BLaER1 treated with 17β-estradiol and CSF1 and Interleukin-3, amounts not matched to agents 10 nM and 100 nM (cell line): ENCODE measurements around the gene SLC6A18.
"Not testable (repeated sequence)": the region's sequence is repeated elsewhere in the genome, so short reads cannot be mapped to it uniquely, and the experiment has no call there.

Experiments
- H3K27ac ChIP-seq, 11 experiments: shearing (Covaris generic); formaldehyde crosslinking; 2 replicates each; pipeline ENCODE4 v1.8.1; 2022
- H3K27me3 ChIP-seq, 11 experiments: shearing (Covaris generic); formaldehyde crosslinking; 2 replicates each; pipeline ENCODE4 v1.8.1; 2022
- H3K36me3 ChIP-seq, 11 experiments: shearing (Covaris generic); formaldehyde crosslinking; 2 replicates each; pipeline ENCODE4 v1.8.1; 2022
- H3K4me1 ChIP-seq, 10 experiments: shearing (Covaris generic); formaldehyde crosslinking; 2 replicates each; pipeline ENCODE4 v1.8.1; 2022
- H3K4me2 ChIP-seq, 11 experiments: shearing (Covaris generic); formaldehyde crosslinking; 2 replicates each; pipeline ENCODE4 v1.8.1; 2022
- H3K4me3 ChIP-seq, 10 experiments: shearing (Covaris generic); formaldehyde crosslinking; 2 replicates each; pipeline ENCODE4 v1.8.1; 2022
- H3K9ac ChIP-seq, 11 experiments: shearing (Covaris generic); formaldehyde crosslinking; 2 replicates each; pipeline ENCODE4 v1.8.1; 2022
- H3K9me3 ChIP-seq, 11 experiments: shearing (Covaris generic); formaldehyde crosslinking; replicated peaks in 1 of 11; 2 replicates each; pipeline ENCODE4 v1.8.1; 2022
- H4K20me1 ChIP-seq, 11 experiments: shearing (Covaris generic); formaldehyde crosslinking; 2 replicates each; pipeline ENCODE4 v1.8.1; 2022
- Cebpa-rat ChIP-seq, 11 experiments: shearing (Covaris generic); IDR thresholded peaks; 2 replicates each; pipeline ENCODE4 v1.8.1; 2022

The SLC6A18 gene

GRCh38 chr5:1285141-1285540 is 60.0 kb downstream of the SLC6A18 start:
- Histone ChIP-seq H3K36me3 (peaks cover 0 to 92% (median 71%) of the 10 kb centered on the region in 11 experiments; a peak in 16 of 22 replicates), H3K4me2 (no peak overlapping the region), H3K27me3 (no peaks in the 10 kb centered on the region), H3K9ac (no peak overlapping the region), H3K27ac (no peak overlapping the region), H3K4me1 (no peaks in the 10 kb centered on the region), H3K9me3 (peaks cover 8 to 17% (median 11%) of the 10 kb centered on the region in 11 experiments; a peak in 19 of 22 replicates), H3K4me3 (no peak overlapping the region), H4K20me1 (peaks cover 0 to 92% (median 37%) of the 10 kb centered on the region in 11 experiments; a peak in 12 of 22 replicates)
- TF ChIP-seq Cebpa-rat (IDR thresholded peaks at IDR 0.05): no peak

- H3K4me1 ChIP-seq: no peaks in the 10 kb centered on the region; a peak in 1 of 20 replicates
- H3K27me3 ChIP-seq: no peaks in the 10 kb centered on the region
- H3K4me2 ChIP-seq: no peak overlapping the region
- peaks cover 0 to 87% (median 64%) of the 10 kb centered on the region in 11 experiments; a peak in 16 of 22 replicates for H3K36me3 ChIP-seq
- H4K20me1 ChIP-seq: peaks cover 0 to 90% (median 36%) of the 10 kb centered on the region in 11 experiments; a peak in 12 of 22 replicates
- H3K9me3 ChIP-seq: peaks cover 8 to 14% (median 11%) of the 10 kb centered on the region in 11 experiments; a peak in 19 of 22 replicates
- no peak overlapping the region for H3K4me3 ChIP-seq
- H3K9ac ChIP-seq: no peak overlapping the region
- TF ChIP-seq Cebpa-rat (IDR thresholded peaks at IDR 0.05): no peak
- H3K27ac ChIP-seq: no peak overlapping the region
These were observed 60.7 kb downstream of the SLC6A18 start for GRCh38 chr5:1285883-1286291.

GRCh38 chr5:1288439-1289335 is 63.5 kb downstream of the SLC6A18 start:
- Histone ChIP-seq H3K9ac (no peak overlapping the region), H3K36me3 (peaks cover 0 to 81% (median 38%) of the 10 kb centered on the region in 11 experiments; a peak in 16 of 22 replicates), H3K27ac (no peak overlapping the region), H4K20me1 (peaks cover 0 to 90% (median 33%) of the 10 kb centered on the region in 11 experiments; a peak in 16 of 22 replicates), H3K27me3 (peaks cover 0 to 22% (median 0%) of the 10 kb centered on the region in 11 experiments; a peak in 8 of 22 replicates), H3K4me1 (peaks cover 10 to 24% (median 22%) of the 10 kb centered on the region in 10 experiments), H3K4me3 (no peak overlapping the region), H3K4me2 (no peak overlapping the region), H3K9me3 (peaks cover 8 to 14% (median 11%) of the 10 kb centered on the region in 11 experiments; a peak in 19 of 22 replicates)
- TF ChIP-seq Cebpa-rat (IDR thresholded peaks at IDR 0.05): no peak

GRCh38 chr5:1289559-1289958 is 64.4 kb downstream of the SLC6A18 start:
- not testable (repeated sequence) for H3K9ac ChIP-seq, H3K4me2 ChIP-seq, H3K4me3 ChIP-seq, H3K27ac ChIP-seq
- peaks cover 8 to 14% (median 11%) of the 10 kb centered on the region in 11 experiments; a peak in 19 of 22 replicates for H3K9me3 ChIP-seq
- H4K20me1 ChIP-seq: peaks cover 0 to 90% (median 33%) of the 10 kb centered on the region in 11 experiments; a peak in 17 of 22 replicates
- peaks cover 0 to 31% (median 0%) of the 10 kb centered on the region in 11 experiments; a peak in 8 of 22 replicates for H3K27me3 ChIP-seq
- peaks cover 18 to 33% (median 30%) of the 10 kb centered on the region in 10 experiments for H3K4me1 ChIP-seq
- H3K36me3 ChIP-seq: peaks cover 0 to 77% (median 35%) of the 10 kb centered on the region in 11 experiments; a peak in 16 of 22 replicates

- peaks cover 0 to 45% (median 0%) of the 10 kb centered on the region in 11 experiments; a peak in 10 of 22 replicates for H3K27me3 ChIP-seq
- H4K20me1 ChIP-seq: peaks cover 0 to 76% (median 33%) of the 10 kb centered on the region in 11 experiments; a peak in 17 of 22 replicates
- peaks cover 30 to 43% (median 40%) of the 10 kb centered on the region in 10 experiments for H3K4me1 ChIP-seq
- H3K36me3 ChIP-seq: peaks cover 0 to 65% (median 29%) of the 10 kb centered on the region in 11 experiments; a peak in 16 of 22 replicates
- H3K4me3 ChIP-seq, H3K9ac ChIP-seq, H3K27ac ChIP-seq, H3K4me2 ChIP-seq: not testable (repeated sequence)
- peaks cover 8 to 14% (median 11%) of the 10 kb centered on the region in 11 experiments; a peak in 19 of 22 replicates for H3K9me3 ChIP-seq
These were observed 65.8 kb downstream of the SLC6A18 start for GRCh38 chr5:1290956-1291355.

- peaks cover 8 to 14% (median 11%) of the 10 kb centered on the region in 11 experiments; a peak in 19 of 22 replicates for H3K9me3 ChIP-seq
- H4K20me1 ChIP-seq: peaks cover 0 to 69% (median 38%) of the 10 kb centered on the region in 11 experiments; a peak in 17 of 22 replicates
- peaks cover 0 to 58% (median 24%) of the 10 kb centered on the region in 11 experiments; a peak in 16 of 22 replicates for H3K36me3 ChIP-seq
- peaks cover 0 to 52% (median 0%) of the 10 kb centered on the region in 11 experiments; a peak in 10 of 22 replicates for H3K27me3 ChIP-seq
- peaks cover 30 to 50% (median 46%) of the 10 kb centered on the region in 10 experiments for H3K4me1 ChIP-seq
- H3K27ac ChIP-seq: no peak overlapping the region
- TF ChIP-seq Cebpa-rat (IDR thresholded peaks at IDR 0.05): no peak
- H3K4me2 ChIP-seq: peak overlapping the region in 8 of 11 experiments; percentile 97 to 100 (median 100); a peak in 15 of 22 replicates
- peak overlapping the region in 4 of 11 experiments; percentile 78 to 83 (median 80); a peak in 5 of 22 replicates for H3K9ac ChIP-seq
- H3K4me3 ChIP-seq: peak overlapping the region in 4 of 10 experiments; percentile 63 to 70 (median 67); a peak in 5 of 20 replicates
These were observed 66.5 kb downstream of the SLC6A18 start for GRCh38 chr5:1291611-1292080.

- no peak for TF ChIP-seq Cebpa-rat (IDR thresholded peaks at IDR 0.05)
- peaks cover 0 to 64% (median 38%) of the 10 kb centered on the region in 11 experiments; a peak in 17 of 22 replicates for H4K20me1 ChIP-seq
- H3K4me2 ChIP-seq: peak overlapping the region in 8 of 11 experiments; percentile 97 to 100 (median 100); a peak in 16 of 22 replicates
- H3K27ac ChIP-seq: no peak overlapping the region
- H3K4me3 ChIP-seq: peak overlapping the region in 4 of 10 experiments; percentile 63 to 70 (median 67); a peak in 6 of 20 replicates
- H3K4me1 ChIP-seq: peaks cover 30 to 55% (median 51%) of the 10 kb centered on the region in 10 experiments
- H3K9me3 ChIP-seq: peaks cover 8 to 14% (median 11%) of the 10 kb centered on the region in 11 experiments; a peak in 19 of 22 replicates
- H3K9ac ChIP-seq: peak overlapping the region in 4 of 11 experiments; percentile 78 to 83 (median 80); a peak in 7 of 22 replicates
- peaks cover 0 to 57% (median 0%) of the 10 kb centered on the region in 11 experiments; a peak in 10 of 22 replicates for H3K27me3 ChIP-seq
- peaks cover 0 to 53% (median 19%) of the 10 kb centered on the region in 11 experiments; a peak in 16 of 22 replicates for H3K36me3 ChIP-seq
These were observed 67.0 kb downstream of the SLC6A18 start for GRCh38 chr5:1292139-1292538.

- H3K4me2 ChIP-seq: peak overlapping the region; percentile 97 to 100 (median 100)
- H3K9me3 ChIP-seq: peaks cover 8 to 14% (median 11%) of the 10 kb centered on the region in 11 experiments; a peak in 19 of 22 replicates
- peaks cover 0 to 45% (median 13%) of the 10 kb centered on the region in 11 experiments; a peak in 15 of 22 replicates for H3K36me3 ChIP-seq
- peaks cover 0 to 65% (median 0%) of the 10 kb centered on the region in 11 experiments; a peak in 10 of 22 replicates for H3K27me3 ChIP-seq
- TF ChIP-seq Cebpa-rat (IDR thresholded peaks at IDR 0.05): no peak
- H3K4me3 ChIP-seq: peak overlapping the region in 9 of 10 experiments; percentile 53 to 71 (median 66); a peak in 16 of 20 replicates
- peaks cover 30 to 62% (median 59%) of the 10 kb centered on the region in 10 experiments for H3K4me1 ChIP-seq
- H3K27ac ChIP-seq: peak overlapping the region in 5 of 11 experiments; percentile 68 to 77 (median 70); a peak in 8 of 22 replicates
- H3K9ac ChIP-seq: peak overlapping the region in 8 of 11 experiments; percentile 48 to 83 (median 74); a peak in 14 of 22 replicates
- peaks cover 0 to 57% (median 38%) of the 10 kb centered on the region in 11 experiments; a peak in 17 of 22 replicates for H4K20me1 ChIP-seq
These were observed 67.8 kb downstream of the SLC6A18 start for GRCh38 chr5:1292846-1293415.
